Upper lobe of left lung (tissue), 6 donors: Measurements from ENCODE around the gene ARID5A. TPM values are rescaled to one million over a fixed set of nuclear protein-coding genes. Genes with fewer than 3 reads are reported as not detected.

ENCODE experiments used
- ATAC-seq, 2 donors: fragments of 200-7000 bp; cut with Tn5 transposase; one replicate each; pipeline ENCODE4 v1.9.1; 2022; ENCODE audit warnings: mild to moderate bottlenecking in 2 of 2, moderate library complexity in 2 of 2; ENCODE audit not compliant: low FRiP score in 2 of 2
- DNase-seq, 2 donors: peaks; one replicate each; pipeline ENCODE4 v3.0.0-alpha.2; 2019 to 2020
- H3K27ac ChIP-seq, 4 donors: fragments of 200-600 bp; sonication (generic); one replicate each; pipeline ENCODE4 v1.5.1; 2016 to 2019
- H3K27me3 ChIP-seq, 4 donors: fragments of 200-600 bp; sonication (generic); one replicate each; pipeline ENCODE4 v1.5.1; 2017 to 2019
- H3K36me3 ChIP-seq, 4 donors: fragments of 200-600 bp; sonication (generic); one replicate each; pipeline ENCODE4 v1.5.1; 2016 to 2019
- H3K4me1 ChIP-seq, 4 donors: fragments of 200-600 bp; sonication (generic); one replicate each; pipeline ENCODE4 v1.5.1; 2018 to 2019
- H3K4me3 ChIP-seq, 4 donors: fragments of 200-600 bp; sonication (generic); one replicate each; pipeline ENCODE4 v1.5.1; 2017 to 2019; ENCODE audit warnings: mild to moderate bottlenecking in 2 of 4, moderate library complexity in 1 of 4
- H3K9me3 ChIP-seq, 4 donors: fragments of 200-600 bp; sonication (generic); one replicate each; pipeline ENCODE4 v1.5.1; 2018 to 2019
- CTCF ChIP-seq, 6 experiments: fragments of 450-650 bp in 4 of 6; fragments of 200-600 bp in 2 of 6; sonication (generic) in 2 of 6; IDR thresholded peaks; one replicate each; pipeline ENCODE4 v1.5.1; 2016 to 2019; ENCODE audit warnings: antibody characterized with exemption in 6 of 6
- EP300 ChIP-seq, 4 donors: sonication (generic); formaldehyde crosslinking; IDR thresholded peaks; one replicate each; pipeline ENCODE4 v1.5.1; 2017; ENCODE audit warnings: antibody characterized with exemption in 4 of 4, control low read depth in 2 of 4
- POLR2A ChIP-seq, 4 donors: fragments of 450-650 bp; IDR thresholded peaks; one replicate each; pipeline ENCODE4 v1.5.1; 2016 to 2017; ENCODE audit warnings: antibody characterized with exemption in 4 of 4, mild to moderate bottlenecking in 2 of 4
- POLR2AphosphoS5 ChIP-seq, 2 donors: sonication (generic); formaldehyde crosslinking; IDR thresholded peaks; one replicate each; pipeline ENCODE4 v1.5.1; 2017; ENCODE audit warnings: antibody characterized with exemption in 2 of 2
- WGBS, 2 donors: methylation state at CpG; one replicate each; pipeline ENCODE4 v1.1.5; 2017 to 2018; 5-methylcytosine and 5-hydroxymethylcytosine counted together
- total RNA-seq, 6 donors: library from RNA; depleted of rRNA in 4 of 6; stranded (reverse); fragments of >200 nt in 4 of 6; gene quantifications; one replicate each; pipeline versions ENCODE4 v1.1.0 to v1.2.1, GENCODE V29; 2016 to 2021
- donor health status: DM: no; HTN: no; CAD: no; lungs with moderate emphysema.
- donor health status: DM: no; HTN: yes; CAD: no; lungs with severe emphysema.

The ARID5A gene
- total RNA-seq, 6 donors from 2014 or later = 18.6 to 57.2 (median 39.7) TPM

- no peaks in the 10 kb centered on the region for H3K27me3 ChIP-seq
- no peak for TF ChIP-seq POLR2A (IDR thresholded peaks at IDR 0.05)
- no peak for TF ChIP-seq EP300 (IDR thresholded peaks at IDR 0.05)
- TF ChIP-seq CTCF (IDR thresholded peaks at IDR 0.05) = no peak
- no peak for TF ChIP-seq POLR2AphosphoS5 (IDR thresholded peaks at IDR 0.05)
- ATAC-seq = no peak
- no peaks in the 10 kb centered on the region for H3K9me3 ChIP-seq
- DNase-seq = no peak
- H3K4me3 ChIP-seq = no peak overlapping the region
- 62 to 66% methylated on average over 9 to 11 of the region's 11 CpGs for WGBS, 2 donors
- peaks cover 17 to 40% (median 27%) of the 10 kb centered on the region in 4 donors for H3K4me1 ChIP-seq
- no peak overlapping the region for H3K27ac ChIP-seq
- H3K36me3 ChIP-seq = no peaks in the 10 kb centered on the region
These were observed 26.7 kb upstream of the ARID5A start for GRCh38 chr2:96509847-96510230.

- H3K27ac ChIP-seq = no peak overlapping the region
- H3K4me3 ChIP-seq = no peak overlapping the region
- ATAC-seq (no peak), DNase-seq (no peak)
- TF ChIP-seq POLR2AphosphoS5 (IDR thresholded peaks at IDR 0.05) (no peak), CTCF (IDR thresholded peaks at IDR 0.05) (no peak), POLR2A (IDR thresholded peaks at IDR 0.05) (no peak), EP300 (IDR thresholded peaks at IDR 0.05) (no peak)
- H3K4me1 ChIP-seq = peaks cover 11 to 29% (median 19%) of the 10 kb centered on the region in 4 donors
- H3K36me3 ChIP-seq = no peaks in the 10 kb centered on the region
- no peaks in the 10 kb centered on the region for H3K27me3 ChIP-seq
- H3K9me3 ChIP-seq = no peaks in the 10 kb centered on the region
- WGBS, 2 donors = 76 to 78% methylated on average over 6 of the region's 6 CpGs
These were observed 25.5 kb upstream of the ARID5A start for GRCh38 chr2:96510931-96511595.

GRCh38 chr2:96511851-96512250 is 24.7 kb upstream of the ARID5A start:
- ATAC-seq = no peak
- H3K9me3 ChIP-seq = no peaks in the 10 kb centered on the region
- H3K36me3 ChIP-seq = no peaks in the 10 kb centered on the region
- H3K4me3 ChIP-seq = no peak overlapping the region
- no peaks in the 10 kb centered on the region for H3K27me3 ChIP-seq
- peaks cover 11 to 25% (median 18%) of the 10 kb centered on the region in 4 donors for H3K4me1 ChIP-seq
- TF ChIP-seq POLR2A (IDR thresholded peaks at IDR 0.05) = no peak
- TF ChIP-seq POLR2AphosphoS5 (IDR thresholded peaks at IDR 0.05) = no peak
- TF ChIP-seq EP300 (IDR thresholded peaks at IDR 0.05) = no peak
- TF ChIP-seq CTCF (IDR thresholded peaks at IDR 0.05) = no peak
- 77 to 83% methylated on average over 1 to 4 of the region's 4 CpGs for WGBS, 2 donors
- DNase-seq = no peak
- no peak overlapping the region for H3K27ac ChIP-seq

GRCh38 chr2:96512341-96512740 is 24.2 kb upstream of the ARID5A start:
- H3K36me3 ChIP-seq = no peaks in the 10 kb centered on the region
- H3K27ac ChIP-seq = no peak overlapping the region
- no peak overlapping the region for H3K4me3 ChIP-seq
- peaks cover 0 to 3% (median 0%) of the 10 kb centered on the region in 4 donors for H3K9me3 ChIP-seq
- TF ChIP-seq POLR2AphosphoS5 (IDR thresholded peaks at IDR 0.05) = no peak
- TF ChIP-seq CTCF (IDR thresholded peaks at IDR 0.05) = no peak
- TF ChIP-seq POLR2A (IDR thresholded peaks at IDR 0.05) = no peak
- TF ChIP-seq EP300 (IDR thresholded peaks at IDR 0.05) = no peak
- no peaks in the 10 kb centered on the region for H3K27me3 ChIP-seq
- ATAC-seq = no peak
- DNase-seq = no peak
- WGBS, 2 donors = 94 to 95% methylated on average over 3 to 4 of the region's 4 CpGs
- H3K4me1 ChIP-seq = peaks cover 11 to 25% (median 17%) of the 10 kb centered on the region in 4 donors

- 93 to 95% methylated on average over 3 to 6 of the region's 6 CpGs for WGBS, 2 donors
- Histone ChIP-seq H3K27me3 (no peaks in the 10 kb centered on the region), H3K36me3 (no peaks in the 10 kb centered on the region), H3K9me3 (peaks cover 0 to 3% (median 0%) of the 10 kb centered on the region in 4 donors), H3K27ac (no peak overlapping the region), H3K4me3 (no peak overlapping the region), H3K4me1 (peaks cover 0 to 4% (median 0%) of the 10 kb centered on the region in 4 donors)
- TF ChIP-seq EP300 (IDR thresholded peaks at IDR 0.05) (no peak), POLR2AphosphoS5 (IDR thresholded peaks at IDR 0.05) (no peak), CTCF (IDR thresholded peaks at IDR 0.05) (no peak), POLR2A (IDR thresholded peaks at IDR 0.05) (no peak)
- DNase-seq (no peak), ATAC-seq (no peak)
These were observed 22.0 kb upstream of the ARID5A start for GRCh38 chr2:96514521-96514920.
